GM12872 (cell line): ENCODE measurements around the gene KCMF1.

Experiments
- TF ChIP-seq, protein P1 (sequence below): IDR thresholded peaks from 3 replicates; pipeline ENCODE4 v1.5.1; 2011; ENCODE audit warnings: low read depth, mild to moderate bottlenecking, low read length, moderate library complexity; ENCODE audit not compliant: insufficient read depth

Gene KCMF1

DNA sequence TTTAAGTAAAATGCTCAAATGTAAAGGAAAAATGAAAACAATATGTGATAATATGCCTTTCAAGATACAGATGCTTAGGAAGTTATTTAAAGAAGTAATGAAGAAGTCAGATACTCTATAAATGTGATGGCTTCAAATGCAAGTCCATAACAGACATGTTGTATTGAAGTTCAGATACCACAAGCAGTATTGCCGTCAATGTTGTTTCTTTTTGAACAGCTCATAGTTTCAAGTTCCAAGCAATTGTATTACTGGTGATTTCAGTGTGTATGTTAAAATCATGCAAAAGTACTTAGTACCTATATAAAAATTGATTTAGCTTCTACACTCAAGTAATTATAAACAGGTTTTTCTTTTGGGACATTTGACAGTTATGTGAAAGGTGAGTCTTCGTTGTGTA, 24.9 kb downstream of the KCMF1 start:
- TF ChIP-seq, protein P1, sequence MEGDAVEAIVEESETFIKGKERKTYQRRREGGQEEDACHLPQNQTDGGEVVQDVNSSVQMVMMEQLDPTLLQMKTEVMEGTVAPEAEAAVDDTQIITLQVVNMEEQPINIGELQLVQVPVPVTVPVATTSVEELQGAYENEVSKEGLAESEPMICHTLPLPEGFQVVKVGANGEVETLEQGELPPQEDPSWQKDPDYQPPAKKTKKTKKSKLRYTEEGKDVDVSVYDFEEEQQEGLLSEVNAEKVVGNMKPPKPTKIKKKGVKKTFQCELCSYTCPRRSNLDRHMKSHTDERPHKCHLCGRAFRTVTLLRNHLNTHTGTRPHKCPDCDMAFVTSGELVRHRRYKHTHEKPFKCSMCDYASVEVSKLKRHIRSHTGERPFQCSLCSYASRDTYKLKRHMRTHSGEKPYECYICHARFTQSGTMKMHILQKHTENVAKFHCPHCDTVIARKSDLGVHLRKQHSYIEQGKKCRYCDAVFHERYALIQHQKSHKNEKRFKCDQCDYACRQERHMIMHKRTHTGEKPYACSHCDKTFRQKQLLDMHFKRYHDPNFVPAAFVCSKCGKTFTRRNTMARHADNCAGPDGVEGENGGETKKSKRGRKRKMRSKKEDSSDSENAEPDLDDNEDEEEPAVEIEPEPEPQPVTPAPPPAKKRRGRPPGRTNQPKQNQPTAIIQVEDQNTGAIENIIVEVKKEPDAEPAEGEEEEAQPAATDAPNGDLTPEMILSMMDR: no peak

DNA sequence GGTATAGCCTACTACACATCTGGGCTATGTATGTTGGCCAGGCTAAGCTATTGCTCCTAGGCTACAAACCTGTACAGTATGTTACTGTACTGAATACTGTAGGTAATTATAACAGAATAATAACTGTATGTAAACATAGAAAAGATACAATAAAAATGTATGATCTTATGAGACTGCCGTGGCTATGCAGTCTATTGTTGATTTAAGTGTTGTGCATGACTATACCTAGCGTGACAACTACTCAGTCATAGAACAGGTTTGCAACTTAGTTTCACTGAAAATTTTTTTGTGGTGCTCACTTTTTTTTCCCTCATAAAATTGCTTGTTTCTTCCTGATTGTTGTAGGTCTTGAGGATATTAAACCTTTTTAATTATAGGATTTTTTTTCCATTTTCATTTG, 25.9 kb downstream of the KCMF1 start:
- TF ChIP-seq, protein P1: no peak

DNA sequence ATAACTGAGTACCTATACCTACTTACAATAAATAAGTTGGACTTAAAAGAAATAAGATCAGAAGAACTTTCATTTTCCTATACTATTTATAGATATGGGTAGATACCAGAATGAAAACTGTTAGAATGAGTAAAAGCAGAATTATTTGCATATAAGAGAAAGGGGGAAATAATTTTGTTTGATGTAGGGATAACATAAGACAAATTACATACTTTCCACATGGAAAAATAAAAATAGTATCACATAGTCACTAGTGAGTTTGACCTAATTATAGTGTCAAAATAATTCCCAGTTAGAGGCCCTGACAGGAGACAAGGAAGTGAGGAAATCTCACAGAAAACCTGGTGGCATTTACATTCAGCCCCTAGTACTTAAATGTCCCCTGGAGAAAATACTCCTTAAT, 28.6 kb downstream of the KCMF1 start:
- TF ChIP-seq, protein P1: no peak

DNA sequence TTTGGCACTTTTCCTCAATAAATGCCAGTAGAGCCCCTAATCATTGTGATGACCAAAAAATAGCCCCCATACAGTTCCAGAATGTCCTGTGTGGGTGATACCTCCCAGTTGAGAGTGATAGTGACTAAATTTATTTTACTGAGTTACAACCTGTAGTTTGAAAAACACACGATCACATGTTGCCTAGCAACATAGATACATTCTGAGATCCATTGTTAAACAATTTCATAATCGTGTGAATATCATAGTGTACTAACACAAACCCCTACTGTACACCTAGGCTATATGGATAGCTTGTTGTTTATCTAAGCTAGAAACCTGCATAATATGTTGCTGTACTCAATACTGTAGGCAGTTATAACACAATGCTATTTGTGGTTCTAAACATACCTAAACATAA, 30.6 kb downstream of the KCMF1 start:
- TF ChIP-seq, protein P1: no peak

DNA sequence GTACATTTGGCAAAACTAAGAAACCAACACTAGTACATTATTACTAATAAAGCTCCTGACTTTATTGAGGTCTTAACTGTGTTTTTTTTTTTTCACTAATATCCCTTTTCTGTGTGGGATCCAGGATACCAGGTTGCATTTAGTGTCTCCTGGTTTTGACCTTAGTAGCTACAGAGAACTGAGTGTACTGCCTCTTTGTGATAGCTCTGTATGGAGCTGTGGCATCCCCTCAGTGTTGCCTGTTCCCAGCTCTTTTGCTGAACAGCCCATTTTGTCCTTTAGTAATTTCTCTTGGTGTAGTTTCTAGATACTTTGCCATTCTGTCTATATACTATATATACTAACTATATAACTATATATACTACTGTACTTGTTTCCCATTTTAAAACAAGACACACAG, 31.6 kb downstream of the KCMF1 start:
- TF ChIP-seq, protein P1: no peak

DNA sequence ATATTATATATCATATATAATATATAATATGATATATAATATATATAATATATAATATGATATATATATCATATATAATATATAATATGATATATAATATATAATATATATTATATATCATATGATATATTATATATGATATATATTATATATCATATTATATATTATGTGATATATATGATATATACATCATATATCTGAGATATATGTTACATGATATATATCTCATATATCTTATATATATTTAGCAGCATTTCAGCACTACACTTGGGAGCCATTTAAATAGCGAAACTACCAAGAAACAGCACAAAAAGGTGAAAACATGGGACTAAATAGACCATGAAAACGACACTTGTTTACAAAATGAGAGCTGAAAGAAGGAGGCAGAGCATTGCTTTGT, 37.3 kb downstream of the KCMF1 start:
- TF ChIP-seq, protein P1: no peak

DNA sequence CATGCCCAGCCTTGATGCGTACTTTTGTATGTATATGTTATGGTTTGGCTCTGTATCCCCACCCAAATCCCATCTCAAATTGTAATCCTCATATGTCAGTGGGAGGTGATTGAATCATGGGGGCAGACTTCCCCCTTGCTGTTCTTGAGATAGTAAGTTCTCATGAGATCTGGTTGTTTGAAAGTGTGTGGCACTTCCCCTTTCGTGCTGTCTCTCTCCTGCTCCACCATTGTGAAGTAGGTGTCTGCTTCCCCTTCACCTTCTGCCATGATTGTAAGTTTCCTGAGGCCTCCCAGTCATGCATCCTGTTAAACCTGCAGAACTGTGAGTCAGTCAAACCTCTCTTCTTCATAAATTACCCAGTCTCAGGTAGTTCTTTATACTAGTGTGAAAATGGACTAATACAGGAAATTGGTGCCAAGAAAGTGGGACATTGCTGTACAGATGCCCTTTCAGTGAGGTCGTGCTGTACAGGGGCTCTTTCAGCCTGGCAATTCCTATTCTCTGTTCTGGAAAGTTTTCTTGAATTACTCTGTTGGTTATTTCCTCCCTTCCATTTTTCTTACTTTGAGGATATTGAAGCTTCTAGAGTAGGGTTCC, 38.2 kb downstream of the KCMF1 start:
- TF ChIP-seq, protein P1: no peak
